NCI-H460 (cell line): ENCODE measurements around the gene IFT81. TPM values are rescaled to one million over a fixed set of nuclear protein-coding genes. Genes with fewer than 3 reads are reported as not detected.

Source experiments
- DNase-seq: peaks from one replicate; pipeline ENCODE4 v3.0.0-alpha.2; 2016; ENCODE audit warnings: low read depth; ENCODE audit errors: extremely low read depth
- total RNA-seq: library from RNA; depleted of rRNA; stranded (reverse); fragments of >200 nt; shearing (Covaris generic); gene quantifications from 2 replicates; pipeline ENCODE4 v1.2.3, GENCODE V29; 2014

IFT81 gene
- total RNA-seq, 1 experiment from 2014 or later = 10.3 TPM

DNA sequence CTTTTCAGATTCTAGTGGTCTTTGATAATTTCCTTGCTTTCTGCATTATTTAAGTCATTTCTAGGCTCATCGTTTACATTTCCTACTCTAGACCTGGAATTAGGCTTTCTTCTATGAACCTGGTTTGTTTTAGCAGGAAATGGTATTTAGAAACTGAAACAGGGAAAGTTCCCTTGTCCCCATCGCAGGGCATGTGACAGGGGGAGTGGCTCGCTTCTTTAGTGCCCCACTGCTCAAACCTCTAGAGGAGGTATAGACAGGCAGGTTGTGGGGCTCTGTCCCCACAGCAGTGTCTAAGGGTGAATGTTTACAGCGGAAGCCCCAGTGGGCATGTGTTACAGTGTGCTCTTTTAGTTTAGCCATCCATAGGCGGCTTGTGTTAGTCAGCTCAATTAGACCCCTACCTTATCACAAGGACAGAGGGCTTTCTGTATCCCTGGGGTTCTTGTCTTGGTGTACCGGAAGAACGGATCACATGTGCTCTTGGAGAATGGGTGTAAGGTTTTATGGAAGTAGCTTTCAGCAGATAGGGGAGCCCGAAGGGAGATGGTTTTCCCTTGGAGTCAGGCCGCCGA lies 25.0 kb downstream of the IFT81 start:
- no peak for DNase-seq

GRCh38 chr12:110156766-110157165 lies 32.6 kb downstream of the IFT81 start:
- DNase-seq = no peak

DNA sequence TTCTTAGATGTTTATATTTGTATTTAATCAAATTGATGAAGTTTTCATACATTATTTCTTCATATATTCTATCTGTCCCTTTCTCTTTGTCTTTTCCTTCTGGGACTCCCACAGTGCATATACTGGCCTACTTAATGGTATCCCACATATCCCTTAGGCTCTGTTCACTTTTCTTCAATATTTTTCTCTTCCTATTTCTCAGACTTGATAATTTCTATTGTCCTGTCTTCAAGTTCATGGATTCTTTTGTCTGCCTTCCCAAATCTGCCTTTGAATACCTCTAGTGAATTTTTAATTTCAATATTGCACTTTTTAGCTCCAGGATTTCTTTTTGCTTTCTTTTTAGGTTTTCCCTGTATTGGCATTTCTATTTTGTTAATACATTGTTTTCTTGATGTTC lies 33.4 kb downstream of the IFT81 start:
- DNase-seq = no peak

- DNase-seq = no peak
Measured at GRCh38 chr12:110159671-110160245, 35.6 kb downstream of the IFT81 start.

- no peak for DNase-seq
Measured at GRCh38 chr12:110165540-110166159, 41.5 kb downstream of the IFT81 start.

GRCh38 chr12:110168732-110169455 lies 44.7 kb downstream of the IFT81 start:
- no peak for DNase-seq

DNA sequence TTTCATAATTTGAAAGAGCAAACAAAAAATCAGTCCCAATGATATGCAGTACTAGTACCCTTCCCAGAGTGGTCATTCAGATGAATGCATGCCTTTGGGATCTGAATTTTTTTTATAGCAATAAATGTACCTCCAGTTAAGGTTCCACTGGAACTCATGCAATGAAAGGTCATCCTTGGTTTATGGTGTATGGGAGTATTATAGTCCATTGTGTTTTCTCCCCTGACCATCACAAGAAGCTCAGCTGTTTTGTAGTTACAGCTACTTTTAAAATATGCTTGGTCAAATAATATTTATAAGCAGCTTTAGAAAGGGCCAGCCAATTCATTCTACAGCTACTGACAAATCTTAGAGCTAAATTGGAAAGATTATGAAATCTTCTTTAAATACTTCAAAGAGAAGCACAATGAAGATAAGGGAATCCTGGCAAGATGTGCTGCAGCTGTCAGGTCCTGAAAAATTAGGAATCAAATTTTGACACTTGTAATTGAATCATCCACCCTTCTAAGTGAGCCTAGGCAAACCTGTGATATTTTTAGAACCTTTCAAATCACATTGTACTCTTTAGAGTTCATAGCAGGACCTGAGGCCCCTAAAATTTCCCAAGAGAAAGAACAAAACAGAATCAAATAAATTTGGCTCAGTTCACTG lies 46.5 kb downstream of the IFT81 start:
- no peak for DNase-seq

DNA sequence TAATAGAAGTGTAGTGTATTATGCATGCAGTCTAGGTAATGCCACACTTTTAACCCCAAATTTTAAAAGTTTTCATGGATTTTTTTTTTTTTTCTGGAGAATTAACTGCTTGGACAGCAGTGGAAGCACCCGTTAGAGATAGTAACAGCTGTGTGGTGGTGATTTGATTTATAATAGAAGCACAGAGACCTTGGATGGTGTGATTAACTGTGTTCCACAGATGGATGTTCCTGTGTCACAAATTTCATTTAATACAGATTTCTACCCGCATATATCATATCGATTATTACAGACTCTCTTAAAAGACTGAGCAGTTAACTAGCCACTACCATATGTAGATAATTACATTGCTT lies 47.0 kb downstream of the IFT81 start:
- DNase-seq = no peak

DNA sequence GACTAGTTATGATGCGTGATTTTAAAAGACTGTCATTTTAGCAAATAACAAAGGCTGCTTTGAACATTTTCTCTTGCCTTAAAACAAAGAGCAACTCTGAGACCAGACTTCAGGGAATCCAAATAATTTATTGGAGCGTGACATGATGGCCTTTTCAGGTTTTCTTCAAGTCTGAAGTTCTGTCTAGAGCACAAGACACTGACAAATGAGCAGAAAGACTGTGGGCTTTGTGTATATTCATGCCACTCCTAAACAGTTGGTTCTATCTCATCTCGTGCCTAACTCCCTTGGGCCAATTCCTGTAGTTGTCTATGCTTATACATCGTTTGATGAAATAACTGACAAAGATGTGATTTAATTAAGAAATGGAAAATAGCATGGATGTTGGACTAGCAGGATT lies 47.5 kb downstream of the IFT81 start:
- DNase-seq = no peak

- DNase-seq = no peak
Measured at GRCh38 chr12:110174373-110174996, 50.3 kb downstream of the IFT81 start.

- DNase-seq = no peak
Measured at GRCh38 chr12:110175201-110175600, 51.0 kb downstream of the IFT81 start.

GRCh38 chr12:110176745-110177144 lies 52.6 kb downstream of the IFT81 start:
- no peak for DNase-seq

DNA sequence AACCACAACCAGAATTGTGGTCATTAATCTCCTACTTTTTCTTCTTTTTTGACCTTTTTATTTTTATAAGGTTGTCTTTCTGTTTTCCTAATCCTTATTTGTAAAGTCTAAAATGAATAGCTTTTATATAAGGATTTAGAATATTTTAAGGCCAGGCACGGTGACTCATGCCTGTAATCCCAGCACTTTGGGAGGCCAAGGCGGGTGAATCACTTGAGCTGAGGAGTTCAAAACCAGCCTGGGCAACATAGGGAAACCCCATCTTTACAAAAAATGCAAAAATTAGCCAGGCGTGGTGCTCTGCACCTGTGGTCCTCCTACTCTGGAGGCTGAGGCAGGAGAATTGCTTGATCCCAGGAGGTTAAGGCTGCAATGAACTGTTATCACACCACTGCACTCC lies 55.1 kb downstream of the IFT81 start:
- DNase-seq = no peak

DNA sequence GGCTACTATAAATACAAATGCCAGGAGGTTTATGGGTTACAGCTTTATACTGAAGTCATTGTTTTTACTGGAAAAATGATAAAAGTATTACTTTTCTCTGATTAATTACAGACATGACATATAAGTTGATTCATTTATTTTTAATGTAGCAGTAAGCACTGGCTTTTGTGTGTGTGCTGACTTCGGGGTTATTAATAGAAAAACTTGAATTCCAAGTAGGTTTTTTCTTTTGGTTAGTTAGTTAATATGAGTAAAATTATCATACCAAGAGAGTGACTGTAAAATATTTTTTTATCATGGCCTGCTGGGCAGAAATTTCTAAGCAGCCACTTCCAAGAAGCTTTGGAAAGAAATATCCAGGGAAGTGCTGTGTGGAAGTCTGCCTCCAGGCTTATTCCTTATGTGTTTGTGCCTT lies 56.4 kb downstream of the IFT81 start:
- no peak for DNase-seq

DNA sequence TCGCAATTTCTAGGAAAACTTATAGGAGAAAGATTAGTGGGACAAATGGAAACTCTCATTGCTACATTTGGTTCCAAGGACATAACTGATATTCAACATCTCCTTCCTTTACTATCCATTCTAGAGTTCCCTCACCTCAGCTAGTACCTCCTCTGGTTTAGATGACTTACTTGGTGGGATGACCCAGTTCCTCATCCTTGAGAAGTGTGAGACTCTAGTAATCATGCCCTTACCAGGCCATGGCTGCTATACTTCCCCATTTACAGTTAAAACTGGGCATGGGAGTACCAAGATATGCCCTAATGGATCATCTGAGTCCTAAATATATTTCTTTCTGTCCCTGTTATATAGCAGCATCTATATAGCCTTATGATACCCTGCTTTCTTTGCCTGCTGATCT lies 58.1 kb downstream of the IFT81 start:
- no peak for DNase-seq

DNA sequence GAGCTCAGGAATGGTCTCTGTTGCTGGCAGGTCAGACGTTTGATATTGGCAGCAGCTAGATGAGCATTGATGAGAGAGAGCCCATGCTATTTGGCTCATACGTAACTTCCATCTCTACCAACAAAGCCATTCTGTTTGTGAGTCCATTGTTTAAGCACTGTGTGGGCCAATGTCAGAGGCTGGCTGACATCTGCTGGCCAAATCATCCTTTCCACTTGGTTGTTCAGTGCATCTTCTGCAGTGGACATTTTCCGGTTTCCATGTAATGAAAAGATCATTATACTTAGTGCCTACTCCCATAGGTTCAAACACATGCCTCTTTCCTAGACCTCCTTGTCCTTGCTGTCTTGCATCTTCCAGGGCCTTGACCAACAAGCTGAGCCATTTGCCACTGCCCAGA lies 59.2 kb downstream of the IFT81 start:
- DNase-seq = no peak

GRCh38 chr12:110185626-110186025 lies 61.5 kb downstream of the IFT81 start:
- no peak for DNase-seq

GRCh38 chr12:110186059-110186458 lies 61.9 kb downstream of the IFT81 start:
- DNase-seq = no peak

- DNase-seq = no peak
Measured at GRCh38 chr12:110193196-110193595, 69.0 kb downstream of the IFT81 start.

DNA sequence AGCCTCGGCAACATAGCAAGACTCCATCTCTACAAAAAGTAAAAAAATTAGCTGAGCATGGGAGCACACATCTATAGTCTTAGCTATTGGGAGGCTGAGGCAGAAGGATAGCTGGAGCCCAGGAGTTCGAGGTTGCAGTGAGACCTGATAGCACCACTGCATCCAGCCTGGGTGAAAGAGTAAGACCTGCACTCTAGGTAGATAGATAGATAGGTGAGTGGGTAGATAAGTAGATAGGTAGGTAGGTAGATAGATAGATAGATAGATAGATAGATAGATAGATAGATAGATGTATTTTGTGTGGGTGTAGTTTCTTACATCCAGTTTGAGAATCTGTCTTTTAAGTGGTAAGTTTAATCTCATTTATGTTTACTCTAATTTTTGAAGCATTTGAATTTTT lies 72.8 kb downstream of the IFT81 start:
- no peak for DNase-seq

- no peak for DNase-seq
Measured at GRCh38 chr12:110198386-110198785, 74.2 kb downstream of the IFT81 start.
